HFF-Myc (cell line): ENCODE data around the gene ANKRD37.

Source experiments
- DNase-seq: peaks from one replicate; pipeline ENCODE4 v3.0.0-alpha.2; 2011; ENCODE audit warnings: low read depth; ENCODE audit errors: extremely low read depth
- H3K4me3 ChIP-seq: replicated peaks from 2 replicates; pipeline ENCODE4 v1.5.1; 2011; ENCODE audit warnings: low read depth, mild to moderate bottlenecking, control low read depth, low read length
- CTCF ChIP-seq: IDR thresholded peaks from 2 replicates; pipeline ENCODE4 v1.5.1; 2012; ENCODE audit warnings: mild to moderate bottlenecking, low read depth, low read length, control low read depth; ENCODE audit errors: missing control alignments

The ANKRD37 gene, protein sequence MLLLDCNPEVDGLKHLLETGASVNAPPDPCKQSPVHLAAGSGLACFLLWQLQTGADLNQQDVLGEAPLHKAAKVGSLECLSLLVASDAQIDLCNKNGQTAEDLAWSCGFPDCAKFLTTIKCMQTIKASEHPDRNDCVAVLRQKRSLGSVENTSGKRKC

DNA sequence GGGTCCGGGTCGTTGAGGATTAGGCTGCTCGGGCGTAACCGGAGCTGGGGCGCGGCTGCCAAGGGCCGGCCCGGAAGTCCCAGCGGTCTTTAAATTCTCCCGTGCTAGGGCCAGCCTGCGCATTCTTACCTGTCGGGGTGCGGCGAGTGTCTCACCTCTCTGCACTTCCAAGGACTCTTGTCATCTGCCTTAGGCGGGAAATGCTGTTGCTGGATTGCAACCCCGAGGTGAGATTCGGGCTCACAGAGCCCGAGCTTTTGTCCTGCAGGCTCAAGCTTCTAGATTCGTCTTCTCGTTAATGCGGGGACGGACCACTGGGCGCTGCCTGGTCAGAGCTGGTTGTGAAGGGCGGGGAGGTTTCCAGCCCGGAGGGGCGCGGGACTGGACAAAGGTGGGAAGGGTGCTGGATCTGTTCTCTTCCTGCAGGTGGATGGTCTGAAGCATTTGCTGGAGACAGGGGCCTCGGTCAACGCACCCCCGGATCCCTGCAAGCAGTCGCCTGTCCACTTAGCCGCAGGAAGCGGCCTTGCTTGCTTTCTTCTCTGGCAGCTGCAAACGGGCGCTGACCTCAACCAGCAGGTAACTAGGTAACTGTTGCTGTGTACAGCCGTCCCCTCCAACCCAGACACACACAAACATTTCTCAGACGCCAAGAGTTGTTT, at the start of gene ANKRD37:
Gene ANKRD37 (plus strand): TSS at position 118 of the 662 bp plus-strand sequence. CDS start 83 bp downstream, at position 201.
- H3K4me3 ChIP-seq, result peak within 1 kb of the TSS; percentile 64
- TF ChIP-seq CTCF, result no peak
- DNase-seq, result no peak

- H3K4me3 ChIP-seq, result no peak overlapping the region
- TF ChIP-seq CTCF, result no peak
- no peak for DNase-seq
Observed at GRCh38 chr4:185346975-185347601, 49.6 kb upstream of the ANKRD37 start.

DNA sequence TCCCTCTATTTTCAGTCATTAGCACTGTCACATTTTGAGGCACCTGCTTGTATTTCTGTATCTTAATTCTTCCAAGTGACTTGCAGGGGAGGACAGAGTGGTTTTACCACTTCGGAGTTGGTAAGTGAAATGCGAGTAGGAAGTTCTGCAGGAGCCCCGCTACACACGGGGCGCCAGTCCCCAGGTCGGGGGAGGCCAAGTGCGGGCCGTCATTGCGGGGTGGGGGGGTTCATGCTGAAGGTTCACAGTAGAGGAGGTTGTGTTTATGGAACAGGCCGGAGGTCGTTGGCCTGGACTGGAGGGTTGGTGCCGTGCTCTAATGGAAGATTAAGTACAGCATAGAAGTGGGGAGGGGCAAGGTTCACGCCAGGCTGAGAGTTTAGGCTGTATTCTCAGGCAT, 45.0 kb upstream of the ANKRD37 start:
- no peak overlapping the region for H3K4me3 ChIP-seq
- TF ChIP-seq CTCF, result no peak
- DNase-seq, result no peak

DNA sequence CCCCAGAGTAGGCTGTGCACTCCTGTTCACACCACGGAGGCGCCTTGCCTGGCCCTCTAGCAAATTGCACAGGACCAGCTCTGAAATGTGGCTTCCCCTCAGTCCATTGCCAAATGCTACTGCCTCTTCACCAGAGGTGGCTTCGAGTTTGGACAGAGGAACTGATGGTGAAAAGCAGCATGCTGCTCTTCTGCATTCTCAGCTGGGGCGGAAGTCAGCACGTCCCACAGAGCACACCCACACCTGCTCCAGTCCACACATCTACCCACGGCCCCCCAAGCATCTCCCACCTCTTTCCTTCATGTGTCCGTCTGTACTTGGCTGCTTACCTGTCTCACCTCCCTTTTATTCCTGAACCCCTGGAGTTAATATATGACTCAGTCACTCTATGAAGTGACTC, 44.4 kb upstream of the ANKRD37 start:
- no peak for DNase-seq
- TF ChIP-seq CTCF, result no peak
- H3K4me3 ChIP-seq, result no peak overlapping the region

- H3K4me3 ChIP-seq, result no peak overlapping the region
- no peak for DNase-seq
- no peak for TF ChIP-seq CTCF
Observed at GRCh38 chr4:185352741-185353140, 43.9 kb upstream of the ANKRD37 start.

GRCh38 chr4:185357211-185357610, 39.4 kb upstream of the ANKRD37 start:
- no peak for DNase-seq
- no peak for TF ChIP-seq CTCF
- H3K4me3 ChIP-seq, result no peak overlapping the region
